H1 (cell line): Measurements from ENCODE around the gene HAGH. TPM values are rescaled to one million over a fixed set of nuclear protein-coding genes. Genes with fewer than 3 reads are reported as not detected.

ENCODE experiments used
- polyA plus RNA-seq, 7 experiments: library from polyadenylated mRNA; depleted of rRNA in 3 of 7; stranded (reverse) in 5 of 7; unstranded in 2 of 7; fragments of >200 nt in 5 of 7; fragments of 200-250 nt in 2 of 7; gene quantifications; 1 replicate in 5 of 7; 2 replicates in 1 of 7; 4 replicates in 1 of 7; pipeline versions ENCODE4 v1.2.1 to v1.2.3, GENCODE V29; 2011 to 2013; ENCODE audit warnings: missing spikeins in 2 of 7, mixed read lengths in 2 of 7
- total RNA-seq: library from RNA; stranded (reverse); fragmentation: NEBNext Ultra II Directional; extraction: Animal tissue kit (Norgen Biotek cat#: 25700); gene quantifications from 2 replicates; pipeline ENCODE4 v1.2.1, GENCODE V29; 2021

Gene HAGH
- total and polyA plus RNA-seq, 2 of the 8 experiments (the other 6 are each of a cell fraction or from before 2014, with no cell fraction given), result 28.7 to 40.6 TPM

Other genes with a start within 250 kb of the HAGH start
- 20.6 and 20.9 TPM in 2 replicates for gene IFT140, start 214.8 kb downstream of the HAGH start, total RNA-seq
- gene IFT140, start 214.8 kb downstream of the HAGH start, polyA plus RNA-seq (2011; rRNA removed), result 9.7 and 16.1 TPM in 2 replicates
- gene CRAMP1, start 214.5 kb downstream of the HAGH start, total RNA-seq, result 23.2 and 26.2 TPM in 2 replicates
- gene CRAMP1, start 214.5 kb downstream of the HAGH start, polyA plus RNA-seq (2011; rRNA removed), result 19.2 and 31.0 TPM in 2 replicates
- gene JPT2, start 148.5 kb downstream of the HAGH start, total RNA-seq, result 197 and 199 TPM in 2 replicates
- 67.6 and 70.8 TPM in 2 replicates for gene JPT2, start 148.5 kb downstream of the HAGH start, polyA plus RNA-seq (2011; rRNA removed)
- gene MAPK8IP3, start 120.6 kb downstream of the HAGH start, total RNA-seq, result 41.4 and 43.4 TPM in 2 replicates
- gene MAPK8IP3, start 120.6 kb downstream of the HAGH start, polyA plus RNA-seq (2011; rRNA removed), result 16.9 and 27.9 TPM in 2 replicates
- 70.9 and 72.5 TPM in 2 replicates for gene NME3, start 55.3 kb downstream of the HAGH start, total RNA-seq
- 163 and 214 TPM in 2 replicates for gene NME3, start 55.3 kb downstream of the HAGH start, polyA plus RNA-seq (2011; rRNA removed)
- 19.3 and 19.7 TPM in 2 replicates for gene EME2, start 54.0 kb downstream of the HAGH start, total RNA-seq
- gene EME2, start 54.0 kb downstream of the HAGH start, polyA plus RNA-seq (2011; rRNA removed), result 13.1 and 17.0 TPM in 2 replicates
- gene MRPS34, start 53.7 kb downstream of the HAGH start, total RNA-seq, result 252 and 267 TPM in 2 replicates
- 168 and 250 TPM in 2 replicates for gene MRPS34, start 53.7 kb downstream of the HAGH start, polyA plus RNA-seq (2011; rRNA removed)
- gene SPSB3, start 44.3 kb downstream of the HAGH start, total RNA-seq, result 22.5 and 25.3 TPM in 2 replicates
- gene SPSB3, start 44.3 kb downstream of the HAGH start, polyA plus RNA-seq (2011; rRNA removed), result 37.8 and 60.1 TPM in 2 replicates
- 68.0 and 70.3 TPM in 2 replicates for gene NUBP2, start 43.9 kb downstream of the HAGH start, total RNA-seq
- 96.9 and 130 TPM in 2 replicates for gene NUBP2, start 43.9 kb downstream of the HAGH start, polyA plus RNA-seq (2011; rRNA removed)
- gene IGFALS, start 33.1 kb downstream of the HAGH start, total RNA-seq, result not detected in 2 replicates
- 0.03 TPM in 1 of 2 replicates, not detected in the other for gene IGFALS, start 33.1 kb downstream of the HAGH start, polyA plus RNA-seq (2011; rRNA removed)
- 20.4 and 20.5 TPM in 2 replicates for gene FAHD1, start 381 bp upstream of the HAGH start, total RNA-seq
- 31.9 and 47.2 TPM in 2 replicates for gene FAHD1, start 381 bp upstream of the HAGH start, polyA plus RNA-seq (2011; rRNA removed)
- 0.99 and 1.1 TPM in 2 replicates for gene MEIOB, start 45.3 kb upstream of the HAGH start, total RNA-seq
- gene MEIOB, start 45.3 kb upstream of the HAGH start, polyA plus RNA-seq (2011; rRNA removed), result 0.60 and 0.63 TPM in 2 replicates
- 0.39 TPM in 1 of 2 replicates, not detected in the other for gene HS3ST6, start 91.6 kb upstream of the HAGH start, total RNA-seq
- 0.36 and 0.63 TPM in 2 replicates for gene HS3ST6, start 91.6 kb upstream of the HAGH start, polyA plus RNA-seq (2011; rRNA removed)
- gene MSRB1, start 116.4 kb upstream of the HAGH start, total RNA-seq, result 28.2 and 34.1 TPM in 2 replicates
- 51.4 and 53.8 TPM in 2 replicates for gene MSRB1, start 116.4 kb upstream of the HAGH start, polyA plus RNA-seq (2011; rRNA removed)
- gene RPL3L, start 127.9 kb upstream of the HAGH start, total RNA-seq, result 0.19 and 0.39 TPM in 2 replicates
- 0.08 and 0.24 TPM in 2 replicates for gene RPL3L, start 127.9 kb upstream of the HAGH start, polyA plus RNA-seq (2011; rRNA removed)
- gene NDUFB10, start 132.7 kb upstream of the HAGH start, total RNA-seq, result 183 and 197 TPM in 2 replicates
- gene NDUFB10, start 132.7 kb upstream of the HAGH start, polyA plus RNA-seq (2011; rRNA removed), result 194 and 243 TPM in 2 replicates
- gene RPS2, start 138.0 kb upstream of the HAGH start, total RNA-seq, result 3,974 and 4,042 TPM in 2 replicates
- gene RPS2, start 138.0 kb upstream of the HAGH start, polyA plus RNA-seq (2011; rRNA removed), result 16,783 and 22,970 TPM in 2 replicates
- not detected in 2 replicates for gene RNF151, start 140.0 kb upstream of the HAGH start, total RNA-seq
- gene RNF151, start 140.0 kb upstream of the HAGH start, polyA plus RNA-seq (2011; rRNA removed), result 0.17 TPM in 1 of 2 replicates, not detected in the other
- gene TBL3, start 145.2 kb upstream of the HAGH start, total RNA-seq, result 65.8 and 66.8 TPM in 2 replicates
- 137 and 159 TPM in 2 replicates for gene TBL3, start 145.2 kb upstream of the HAGH start, polyA plus RNA-seq (2011; rRNA removed)
- 2.5 and 3.3 TPM in 2 replicates for gene NOXO1, start 154.6 kb upstream of the HAGH start, total RNA-seq
- 1.3 and 2.6 TPM in 2 replicates for gene NOXO1, start 154.6 kb upstream of the HAGH start, polyA plus RNA-seq (2011; rRNA removed)
- gene GFER, start 157.4 kb upstream of the HAGH start, total RNA-seq, result 37.9 and 45.4 TPM in 2 replicates
- gene GFER, start 157.4 kb upstream of the HAGH start, polyA plus RNA-seq (2011; rRNA removed), result 17.7 and 29.1 TPM in 2 replicates
- gene SYNGR3, start 163.1 kb upstream of the HAGH start, total RNA-seq, result 36.2 and 38.8 TPM in 2 replicates
- gene SYNGR3, start 163.1 kb upstream of the HAGH start, polyA plus RNA-seq (2011; rRNA removed), result 49.9 and 72.3 TPM in 2 replicates
- 47.6 and 51.7 TPM in 2 replicates for gene ZNF598, start 183.0 kb upstream of the HAGH start, total RNA-seq
- gene ZNF598, start 183.0 kb upstream of the HAGH start, polyA plus RNA-seq (2011; rRNA removed), result 29.3 and 43.0 TPM in 2 replicates
- 8.1 and 10.3 TPM in 2 replicates for gene NPW, start 193.0 kb upstream of the HAGH start, total RNA-seq
- gene NPW, start 193.0 kb upstream of the HAGH start, polyA plus RNA-seq (2011; rRNA removed), result 4.0 and 7.8 TPM in 2 replicates
- 19.3 and 19.6 TPM in 2 replicates for gene NHERF2, start 200.1 kb upstream of the HAGH start, total RNA-seq
- 13.9 and 22.4 TPM in 2 replicates for gene NHERF2, start 200.1 kb upstream of the HAGH start, polyA plus RNA-seq (2011; rRNA removed)
- 70.9 and 84.5 TPM in 2 replicates for gene NTHL1, start 221.0 kb upstream of the HAGH start, total RNA-seq
- 150 and 209 TPM in 2 replicates for gene NTHL1, start 221.0 kb upstream of the HAGH start, polyA plus RNA-seq (2011; rRNA removed)
- gene TSC2, start 221.2 kb upstream of the HAGH start, total RNA-seq, result 91.1 and 96.6 TPM in 2 replicates
- gene TSC2, start 221.2 kb upstream of the HAGH start, polyA plus RNA-seq (2011; rRNA removed), result 65.9 and 90.2 TPM in 2 replicates